GM18498 (cell line): ENCODE measurements around the gene SRBD1.

ENCODE experiments used
- ATAC-seq: cut with Tn5 transposase; IDR thresholded peaks from one replicate; pipeline ENCODE4 v1.9.1; 2021; ENCODE audit warnings: mild to moderate bottlenecking, moderate library complexity; ENCODE audit not compliant: unreplicated experiment

The SRBD1 gene, protein sequence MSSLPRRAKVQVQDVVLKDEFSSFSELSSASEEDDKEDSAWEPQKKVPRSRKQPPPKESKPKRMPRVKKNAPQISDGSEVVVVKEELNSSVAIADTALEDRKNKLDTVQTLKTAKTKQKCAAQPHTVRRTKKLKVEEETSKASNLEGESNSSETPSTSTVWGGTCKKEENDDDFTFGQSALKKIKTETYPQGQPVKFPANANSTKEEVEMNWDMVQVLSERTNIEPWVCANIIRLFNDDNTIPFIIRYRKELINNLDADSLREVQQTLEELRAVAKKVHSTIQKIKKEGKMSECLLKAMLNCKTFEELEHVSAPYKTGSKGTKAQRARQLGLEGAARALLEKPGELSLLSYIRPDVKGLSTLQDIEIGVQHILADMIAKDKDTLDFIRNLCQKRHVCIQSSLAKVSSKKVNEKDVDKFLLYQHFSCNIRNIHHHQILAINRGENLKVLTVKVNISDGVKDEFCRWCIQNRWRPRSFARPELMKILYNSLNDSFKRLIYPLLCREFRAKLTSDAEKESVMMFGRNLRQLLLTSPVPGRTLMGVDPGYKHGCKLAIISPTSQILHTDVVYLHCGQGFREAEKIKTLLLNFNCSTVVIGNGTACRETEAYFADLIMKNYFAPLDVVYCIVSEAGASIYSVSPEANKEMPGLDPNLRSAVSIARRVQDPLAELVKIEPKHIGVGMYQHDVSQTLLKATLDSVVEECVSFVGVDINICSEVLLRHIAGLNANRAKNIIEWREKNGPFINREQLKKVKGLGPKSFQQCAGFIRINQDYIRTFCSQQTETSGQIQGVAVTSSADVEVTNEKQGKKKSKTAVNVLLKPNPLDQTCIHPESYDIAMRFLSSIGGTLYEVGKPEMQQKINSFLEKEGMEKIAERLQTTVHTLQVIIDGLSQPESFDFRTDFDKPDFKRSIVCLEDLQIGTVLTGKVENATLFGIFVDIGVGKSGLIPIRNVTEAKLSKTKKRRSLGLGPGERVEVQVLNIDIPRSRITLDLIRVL

DNA sequence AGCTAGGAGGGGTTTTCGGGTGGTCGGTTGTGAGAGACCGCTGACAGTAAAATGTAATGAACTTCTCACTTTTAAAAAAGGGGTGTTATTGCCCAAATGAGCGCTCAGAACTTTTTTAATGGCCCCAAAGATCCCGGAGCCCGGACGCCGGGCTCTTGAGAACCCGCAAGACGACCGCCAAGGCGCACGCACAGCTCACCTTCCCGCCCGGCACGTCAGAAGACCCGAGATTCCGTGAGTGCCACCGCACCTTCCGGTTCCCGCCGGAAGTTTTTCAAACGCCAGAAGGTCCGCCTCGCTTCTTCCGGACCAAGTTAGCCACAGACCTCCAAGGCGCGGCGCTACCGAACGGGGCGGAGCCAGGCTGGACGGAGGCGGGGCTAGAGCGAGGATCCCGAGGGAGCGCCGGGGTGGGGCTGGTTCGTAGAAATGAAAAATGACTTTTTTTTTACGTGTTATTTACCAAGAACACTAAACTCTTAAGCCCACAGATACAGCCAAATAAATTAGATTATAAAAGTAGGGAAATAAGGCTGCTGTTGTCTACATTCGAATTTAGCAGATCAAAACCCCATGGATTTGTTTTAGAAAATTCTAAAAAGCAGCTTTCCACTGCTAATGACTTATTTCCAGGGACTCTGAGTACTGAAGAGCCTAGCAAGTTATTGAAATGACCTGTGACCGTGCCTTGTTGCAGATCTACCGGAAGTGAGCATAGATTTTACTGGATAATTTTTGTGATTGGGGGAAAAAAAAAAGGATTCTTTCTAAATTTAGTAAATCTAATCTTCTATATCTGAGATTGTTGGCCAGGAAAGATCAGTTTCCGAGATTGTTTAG, at the start of gene SRBD1:
SRBD1 (minus strand) TSS at position 248 of the 840 bp plus-strand sequence. CDS start 5,826 bp downstream, outside the sequence.
- peak; percentile 93 for ATAC-seq

DNA sequence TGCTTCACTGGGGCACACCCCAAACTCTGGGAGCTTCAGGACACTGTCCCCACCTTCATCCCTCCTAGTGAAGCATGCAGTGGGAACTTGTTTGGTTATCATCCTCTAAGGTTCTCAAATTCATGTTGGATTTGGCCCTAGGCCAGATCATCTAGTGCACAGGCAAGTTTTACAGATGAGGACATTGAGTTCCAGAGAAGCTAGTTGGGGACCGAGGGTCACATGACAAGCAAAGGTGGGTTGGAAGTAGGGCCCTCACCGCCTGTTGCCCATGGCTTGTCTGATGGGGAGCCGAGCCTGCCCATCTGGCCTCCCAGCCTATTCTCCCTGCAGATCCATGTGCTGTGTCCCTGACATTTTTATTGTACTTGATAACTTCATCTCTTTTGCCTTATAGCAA, 43.2 kb upstream of the SRBD1 start:
- ATAC-seq: no peak

DNA sequence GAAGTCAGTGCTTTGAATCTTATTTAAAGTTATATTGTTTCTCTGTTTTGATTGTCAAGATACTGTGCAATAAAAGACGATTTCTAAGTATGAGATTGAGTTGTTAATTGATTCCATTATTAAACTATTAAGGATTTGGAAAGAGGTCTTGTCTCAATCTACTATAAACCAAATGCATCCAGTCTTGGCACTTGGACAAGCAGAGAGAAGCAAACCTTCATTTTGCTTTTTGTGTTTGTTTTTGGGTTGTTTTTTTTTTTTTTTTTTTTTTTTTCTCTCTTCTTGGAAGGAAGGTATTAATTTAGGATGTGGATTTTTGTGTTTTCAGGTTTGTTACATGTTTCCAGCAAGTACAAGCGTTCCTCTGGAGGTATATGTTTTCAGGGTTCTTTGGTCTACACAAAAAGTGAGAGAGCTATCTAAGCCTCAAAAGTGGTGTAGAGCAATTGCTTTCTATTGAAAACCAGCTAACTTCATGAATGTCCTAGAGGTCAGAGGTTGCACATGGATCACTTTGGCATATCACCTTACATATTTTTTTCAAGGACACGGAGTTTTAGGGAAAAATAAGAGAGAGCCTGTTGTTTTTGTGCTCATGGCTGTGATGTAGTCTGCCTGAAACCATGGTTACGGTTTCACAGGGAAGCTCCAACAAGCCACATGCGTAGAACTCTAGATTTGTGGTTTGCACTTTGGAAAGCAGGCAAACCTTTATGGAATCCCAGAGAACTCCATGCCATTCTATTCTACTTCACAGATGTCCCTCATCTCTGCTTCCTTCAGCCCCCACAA, 42.3 kb upstream of the SRBD1 start:
- no peak for ATAC-seq

DNA sequence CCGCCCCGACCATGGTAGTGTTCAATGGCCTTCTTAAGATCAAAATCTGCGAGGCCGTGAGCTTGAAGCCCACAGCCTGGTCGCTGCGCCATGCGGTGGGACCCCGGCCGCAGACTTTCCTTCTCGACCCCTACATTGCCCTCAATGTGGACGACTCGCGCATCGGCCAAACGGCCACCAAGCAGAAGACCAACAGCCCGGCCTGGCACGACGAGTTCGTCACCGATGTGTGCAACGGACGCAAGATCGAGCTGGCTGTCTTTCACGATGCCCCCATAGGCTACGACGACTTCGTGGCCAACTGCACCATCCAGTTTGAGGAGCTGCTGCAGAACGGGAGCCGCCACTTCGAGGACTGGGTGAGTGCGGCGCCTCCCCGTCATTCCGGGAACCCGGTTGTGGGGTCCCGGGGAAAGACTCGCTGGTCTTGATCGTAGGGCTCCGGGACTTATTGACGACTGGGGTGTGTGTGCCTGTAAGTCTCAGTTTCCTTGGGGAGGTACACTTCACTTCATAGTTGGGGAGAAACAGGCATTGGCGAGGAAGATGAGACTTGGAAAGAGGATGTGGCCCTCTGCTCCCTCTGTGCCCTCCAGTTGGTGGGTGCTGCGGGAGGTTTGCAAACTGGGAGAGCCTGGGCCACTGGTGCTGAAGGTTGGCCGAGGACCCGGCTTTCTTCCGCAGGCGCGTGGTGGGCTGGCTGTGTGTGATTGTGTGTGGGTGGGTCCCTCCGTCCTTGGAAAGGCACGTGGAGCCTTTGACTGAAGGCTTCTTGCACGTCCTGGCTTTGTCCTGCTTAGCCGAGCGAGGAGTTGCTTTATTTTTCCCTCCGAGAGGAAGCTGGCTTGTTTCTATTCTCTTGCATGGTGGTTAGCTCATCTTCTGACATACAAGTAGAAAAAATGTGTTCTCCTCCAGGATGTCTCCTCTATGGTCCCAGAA, 41.3 kb upstream of the SRBD1 start:
- ATAC-seq: no peak

DNA sequence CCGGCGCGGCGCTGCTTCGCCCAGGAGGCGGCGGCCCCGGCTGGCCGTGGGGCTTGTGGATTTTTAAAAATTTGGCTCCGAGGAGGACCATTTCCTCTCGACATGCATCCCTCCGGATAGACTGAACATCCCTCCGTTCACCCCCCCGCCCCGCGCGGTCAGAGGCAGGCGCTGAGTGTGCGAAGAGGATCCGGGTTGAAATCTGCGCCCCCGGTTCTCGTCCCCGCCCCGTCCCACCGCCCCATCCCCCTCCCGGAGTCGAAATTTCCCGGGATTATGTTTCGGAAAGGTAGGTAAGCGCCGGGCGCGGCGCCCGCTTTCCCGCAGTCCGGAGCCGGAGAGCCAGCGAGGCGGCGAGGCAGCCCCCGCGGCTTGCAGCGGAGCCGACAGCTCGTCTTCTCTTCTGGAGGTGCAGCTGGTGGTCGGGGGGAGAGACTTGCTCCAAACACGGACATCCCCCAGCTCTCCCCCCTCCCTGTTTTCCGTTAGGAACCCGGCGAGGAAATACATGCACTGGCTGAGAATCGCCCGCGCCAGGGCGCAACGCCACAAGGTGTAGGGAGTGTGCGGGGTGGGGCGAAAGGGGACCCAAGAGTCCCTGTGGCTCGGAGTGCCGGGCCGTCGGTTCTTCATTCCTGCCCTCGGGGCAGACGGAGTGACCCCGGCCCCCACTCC, 40.5 kb upstream of the SRBD1 start, which contains the start of gene PRKCE:
PRKCE (plus strand) TSS at position 261 of the 675 bp plus-strand sequence.
- ATAC-seq: peak; percentile 19

DNA sequence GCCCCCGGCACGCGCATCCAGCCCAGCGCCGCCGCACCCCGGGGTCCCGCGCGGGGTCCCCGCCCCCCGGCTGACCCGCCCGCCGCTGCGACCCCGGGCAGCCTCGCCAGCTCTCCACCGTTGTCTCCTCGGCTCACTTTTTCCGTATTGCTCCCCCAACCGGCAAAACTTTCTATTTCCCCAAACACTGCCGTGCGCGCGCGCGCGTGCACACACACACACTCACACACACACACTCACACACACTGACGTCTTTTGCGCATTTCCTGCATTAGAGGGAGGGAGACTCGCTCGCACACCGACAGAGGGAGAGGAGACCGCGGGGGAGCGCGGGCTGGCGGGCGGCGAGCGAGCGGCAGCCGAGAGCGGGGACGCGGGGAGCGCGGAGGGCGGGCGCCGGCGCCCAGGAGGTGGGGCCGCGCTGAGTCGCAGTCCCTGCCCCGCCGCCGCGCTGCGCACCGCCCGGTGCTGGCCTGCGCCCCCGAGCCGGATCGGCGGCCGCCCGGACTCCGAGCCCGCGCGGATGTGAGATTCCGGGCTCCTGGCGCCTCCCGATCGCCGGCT, 39.9 kb upstream of the SRBD1 start:
- ATAC-seq: peak; percentile 82

DNA sequence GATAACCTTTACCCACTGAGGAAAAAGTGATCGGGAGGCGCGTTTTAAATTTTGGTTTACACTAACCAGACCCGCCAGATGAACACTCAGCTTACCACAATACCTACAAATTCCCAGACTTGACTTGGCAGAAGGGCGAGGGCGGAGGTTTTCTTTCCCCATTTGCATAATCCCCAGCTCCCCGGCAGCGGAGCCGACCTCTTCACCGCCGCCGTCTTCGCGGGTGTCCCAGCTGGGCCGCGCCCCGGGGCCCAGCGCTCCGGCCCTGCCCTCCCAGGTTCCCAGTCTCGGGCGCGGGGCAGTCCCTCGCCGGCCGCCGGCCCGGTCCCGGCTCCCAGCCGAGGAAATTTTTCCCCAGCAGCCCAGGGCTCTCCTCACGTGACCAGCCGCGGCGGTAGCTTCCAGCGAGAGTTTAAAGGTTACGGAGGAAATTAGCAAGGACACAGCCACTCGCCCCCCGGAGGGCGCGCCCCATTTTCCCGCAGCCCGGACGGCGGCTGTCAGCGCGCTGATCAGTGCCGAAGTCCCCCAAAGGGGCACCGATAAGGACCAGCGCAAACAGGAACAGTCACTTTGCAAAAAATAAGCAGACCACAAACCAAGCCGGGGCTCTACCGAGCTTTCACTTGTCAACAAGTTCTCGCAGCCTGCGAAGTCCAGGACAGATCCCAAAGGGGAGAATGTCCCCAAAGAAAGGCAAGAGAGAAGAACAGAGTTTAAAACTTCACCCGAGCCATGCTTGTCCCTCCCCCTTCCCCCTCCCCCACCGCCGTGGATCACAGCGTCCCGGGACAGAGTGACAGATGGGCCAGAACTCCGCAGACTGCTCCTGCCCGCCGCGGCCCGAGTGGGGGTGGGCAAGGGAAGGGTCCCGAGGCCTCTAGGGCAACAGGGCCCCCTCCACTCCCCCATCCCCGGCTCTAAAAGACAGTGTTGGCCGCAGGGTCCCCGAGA, 39.1 kb upstream of the SRBD1 start:
- ATAC-seq: peak; percentile 33

DNA sequence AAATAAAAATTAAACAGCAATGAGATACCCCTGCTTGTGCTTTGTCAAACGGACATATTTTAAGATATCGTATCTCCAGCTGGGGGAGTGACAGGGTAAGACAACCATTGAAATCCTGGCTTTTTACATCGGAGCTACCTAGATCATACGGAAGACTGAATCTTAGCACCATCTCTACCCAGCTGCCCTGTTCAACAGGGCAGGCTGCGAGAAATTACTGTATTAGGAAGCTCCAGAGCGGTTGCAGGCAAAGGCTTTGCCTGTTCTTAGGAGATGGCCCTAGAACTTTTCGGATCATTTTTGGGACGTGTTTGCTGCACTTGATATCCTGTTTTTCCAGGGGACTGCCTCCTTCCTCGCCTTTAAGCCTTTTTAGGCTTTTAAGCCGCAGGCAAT, 38.4 kb upstream of the SRBD1 start:
- ATAC-seq: no peak

DNA sequence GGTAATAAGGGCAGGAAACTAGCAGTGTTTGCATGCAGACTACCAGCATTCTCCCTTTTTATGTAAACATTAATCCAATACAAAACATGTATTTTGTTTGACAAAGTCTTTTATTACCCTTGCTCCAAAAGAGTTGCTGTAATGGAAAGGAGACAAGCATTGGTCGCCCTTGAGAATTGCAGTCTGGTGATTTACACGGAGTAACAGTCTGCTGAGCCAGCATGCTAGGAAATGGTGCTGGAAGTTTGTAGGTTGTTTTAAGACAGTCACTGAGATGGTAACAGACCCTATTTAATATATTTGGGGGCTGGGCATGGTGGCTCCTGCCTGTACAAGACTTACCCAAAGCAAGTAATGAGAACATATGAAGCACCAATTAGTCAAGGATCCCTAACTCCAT, 37.6 kb upstream of the SRBD1 start:
- ATAC-seq: no peak

DNA sequence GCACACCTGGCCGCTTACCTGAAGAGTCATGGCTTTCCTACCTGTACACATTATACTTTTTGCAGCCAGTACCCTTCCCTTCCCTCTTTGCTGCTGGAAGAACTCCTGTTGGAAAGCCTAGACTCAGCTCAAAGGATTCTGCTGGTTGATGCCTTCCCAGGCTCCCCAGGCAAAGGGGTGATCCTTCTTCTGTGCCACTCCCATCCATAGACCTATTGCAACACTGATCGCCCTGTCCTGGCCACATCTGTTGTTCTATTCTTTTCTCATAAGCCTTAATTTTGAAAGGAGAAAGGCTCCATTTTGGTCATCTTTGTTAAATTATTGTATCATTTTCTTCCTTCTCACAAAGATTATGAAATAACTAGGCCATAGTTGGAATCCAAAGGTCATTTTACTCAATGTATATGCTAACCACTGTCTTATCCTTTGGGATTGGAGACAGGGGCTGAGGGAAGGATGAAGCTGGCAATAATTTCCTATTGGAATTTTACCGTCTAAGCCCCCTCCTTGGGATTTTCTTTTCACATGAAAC, 37.0 kb upstream of the SRBD1 start:
- no peak for ATAC-seq

DNA sequence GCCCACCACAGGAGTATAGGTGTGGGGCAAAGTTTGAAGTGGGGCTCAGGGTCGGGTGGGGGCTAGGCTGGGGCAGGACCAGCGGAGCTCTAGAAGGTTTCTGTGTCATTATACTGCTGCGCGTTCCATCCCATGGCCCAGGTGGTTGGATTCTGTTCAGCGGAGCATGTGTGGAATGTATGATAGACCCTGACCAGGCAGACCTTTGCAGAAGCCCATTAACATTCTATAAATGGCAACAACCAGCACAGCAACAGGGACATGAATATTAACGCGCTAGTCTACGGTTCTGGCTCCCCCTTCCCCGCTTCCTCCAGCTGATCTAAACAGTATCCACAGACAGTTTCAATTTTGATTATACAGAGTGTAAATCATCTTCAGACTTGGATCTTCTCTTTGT, 36.3 kb upstream of the SRBD1 start:
- ATAC-seq: no peak

DNA sequence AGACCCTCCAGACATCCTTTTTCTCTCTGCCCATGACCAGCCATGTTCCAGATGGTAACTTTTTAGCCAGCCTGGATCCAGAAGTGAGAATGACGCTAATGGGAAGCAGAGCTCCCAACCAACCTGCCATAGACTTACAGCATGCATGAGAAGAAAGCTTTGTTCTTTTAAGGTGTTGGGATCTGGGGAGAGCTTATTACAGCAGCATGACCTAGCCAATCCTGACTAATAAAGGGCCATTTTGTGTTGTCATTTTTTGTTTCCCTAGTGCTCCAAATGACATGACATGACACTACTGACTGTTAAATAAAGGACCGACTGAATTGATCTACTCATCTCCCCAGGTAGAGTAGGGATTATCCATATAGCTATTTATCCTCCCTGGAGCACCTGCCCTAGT, 35.2 kb upstream of the SRBD1 start:
- no peak for ATAC-seq

DNA sequence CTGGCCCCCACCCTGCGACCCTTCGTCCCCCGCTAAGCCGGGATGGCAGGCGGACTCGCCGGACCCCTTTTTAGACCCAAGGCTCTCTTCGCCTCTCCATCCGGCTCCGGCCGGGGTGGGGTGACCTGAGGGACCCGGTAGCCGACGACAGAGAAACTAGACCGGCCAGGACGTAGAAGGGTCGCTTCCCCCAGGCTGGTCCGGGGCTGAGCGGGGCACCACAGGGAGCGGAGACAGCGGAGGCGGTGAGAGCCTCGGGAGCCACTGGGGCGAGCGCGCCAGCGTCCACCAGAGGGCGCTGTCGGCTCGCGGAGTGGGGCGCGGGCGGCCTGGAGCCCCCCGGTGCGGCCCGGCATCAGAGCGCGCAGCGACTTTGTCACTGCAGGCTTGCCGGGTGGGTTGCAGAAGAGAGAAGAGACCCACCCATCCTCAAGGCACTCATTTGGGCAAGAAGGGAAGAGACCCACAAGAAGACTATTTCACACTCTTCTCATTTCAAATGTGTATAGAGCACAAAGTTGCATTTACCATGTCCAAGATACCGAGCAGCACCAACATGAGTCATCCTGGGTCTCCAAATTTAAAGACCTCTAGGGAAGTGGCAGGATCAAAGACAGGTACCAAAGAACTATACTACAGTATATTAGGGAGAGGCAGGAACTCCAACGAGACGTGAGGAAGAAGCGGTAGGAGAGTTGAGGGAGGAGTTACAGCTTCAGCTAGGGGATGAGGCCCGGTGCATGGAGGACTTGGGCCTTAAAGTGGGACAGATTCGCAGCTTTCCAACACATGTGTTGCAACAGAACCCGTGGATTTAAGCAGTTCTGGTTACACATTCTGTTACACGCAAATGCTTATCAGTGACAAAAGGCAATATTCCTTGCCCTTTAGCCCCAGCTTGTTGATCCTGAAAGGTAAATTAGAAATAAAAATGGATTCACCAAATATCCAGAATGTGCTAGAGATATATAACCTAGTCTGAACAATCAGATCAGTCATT, 32.8 kb upstream of the SRBD1 start:
- ATAC-seq: peak; percentile 87

DNA sequence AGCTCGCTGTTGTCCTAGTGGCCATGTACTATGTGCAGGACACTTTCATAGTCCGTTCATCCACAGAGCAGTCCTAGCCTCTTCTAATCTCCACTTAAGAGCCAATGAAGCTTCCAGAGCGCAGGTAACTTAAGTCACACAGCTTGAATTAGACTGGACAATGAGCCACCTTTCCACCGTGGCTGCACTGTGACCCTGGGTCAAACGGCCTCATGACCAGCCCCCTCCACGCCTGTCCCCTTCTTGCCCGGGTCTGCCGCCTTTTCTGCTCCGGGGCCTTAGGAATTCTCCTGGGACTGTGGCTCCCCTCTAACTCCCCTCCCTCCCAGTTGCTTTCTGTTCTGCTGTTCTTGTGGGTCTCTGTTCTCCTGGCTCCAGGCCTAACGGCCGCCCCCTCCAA, 32.0 kb upstream of the SRBD1 start:
- ATAC-seq: peak; percentile 15

DNA sequence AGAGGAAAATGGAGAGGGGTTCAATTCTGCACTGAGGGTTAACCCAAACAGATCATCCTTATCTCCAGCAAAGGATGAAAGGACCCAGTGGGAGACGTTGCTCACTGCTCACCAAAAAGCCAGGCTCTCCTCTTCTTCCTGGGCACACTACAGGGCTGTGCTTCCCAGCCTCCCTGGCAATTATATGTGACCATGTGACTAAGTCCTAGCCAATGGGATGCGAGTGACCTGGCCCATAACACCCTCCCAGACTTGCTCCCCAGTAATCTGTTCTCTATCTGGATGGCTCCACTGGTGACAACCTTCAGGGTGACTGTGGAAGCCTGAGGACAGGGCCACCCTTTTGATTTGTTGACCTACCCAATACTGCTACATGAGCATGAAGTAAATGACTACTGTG, 29.5 kb upstream of the SRBD1 start:
- no peak for ATAC-seq
